Measurements from ENCODE around the gene TLR10. TPM values are rescaled to one million over a fixed set of nuclear protein-coding genes. Genes with fewer than 3 reads are reported as not detected.

TLR10 gene
- total RNA-seq, 4 donors from 2014 or later = 0.09 to 0.38 (median 0.38) TPM; not detected in 1

- no peak for TF ChIP-seq POLR2A (IDR thresholded peaks at IDR 0.05)
- TF ChIP-seq CTCF (IDR thresholded peaks at IDR 0.05) = no peak
- DNase-seq = no peak
- intact Hi-C loops (cut with DNase I) = no loop called here
These were observed 33.5 kb downstream of the TLR10 start for GRCh38 chr4:38749336-38749735.

GRCh38 chr4:38747629-38748028 is 35.2 kb downstream of the TLR10 start:
- TF ChIP-seq POLR2A (IDR thresholded peaks at IDR 0.05) (no peak), CTCF (IDR thresholded peaks at IDR 0.05) (no peak)
- Histone ChIP-seq H3K27ac (no peak overlapping the region), H3K4me1 (peaks cover 0 to 12% (median 5%) of the 10 kb centered on the region in 3 donors), H3K36me3 (no peaks in the 10 kb centered on the region), H3K27me3 (no peaks in the 10 kb centered on the region), H3K9me3 (no peaks in the 10 kb centered on the region), H3K4me3 (no peak overlapping the region)
- intact Hi-C loops (cut with DNase I) = no loop called here
- no peak for DNase-seq

More at GRCh38 chr4:38749336-38749735, 33.5 kb downstream of the TLR10 start:
- Histone ChIP-seq H3K27ac (no peak overlapping the region), H3K4me3 (no peak overlapping the region), H3K27me3 (no peaks in the 10 kb centered on the region), H3K4me1 (peaks cover 0 to 23% (median 12%) of the 10 kb centered on the region in 3 donors), H3K36me3 (no peaks in the 10 kb centered on the region), H3K9me3 (no peaks in the 10 kb centered on the region)
- 73 to 80% methylated on average over 4 of the region's 4 CpGs for WGBS, 2 donors

GRCh38 chr4:38745881-38746280 is 36.9 kb downstream of the TLR10 start:
- Histone ChIP-seq H3K27me3 (no peaks in the 10 kb centered on the region), H3K4me3 (no peak overlapping the region), H3K9me3 (no peaks in the 10 kb centered on the region), H3K36me3 (no peaks in the 10 kb centered on the region), H3K4me1 (no peaks in the 10 kb centered on the region), H3K27ac (no peak overlapping the region)
- no peak for DNase-seq
- TF ChIP-seq POLR2A (IDR thresholded peaks at IDR 0.05) (no peak), CTCF (IDR thresholded peaks at IDR 0.05) (no peak)
- 92 to 94% methylated on average over 5 of the region's 5 CpGs for WGBS, 2 donors
- intact Hi-C loops (cut with DNase I) = no loop called here

GRCh38 chr4:38743866-38744265 is 38.9 kb downstream of the TLR10 start:
- Histone ChIP-seq H3K27ac (no peak overlapping the region), H3K36me3 (no peaks in the 10 kb centered on the region), H3K9me3 (no peaks in the 10 kb centered on the region), H3K4me1 (no peaks in the 10 kb centered on the region), H3K27me3 (no peaks in the 10 kb centered on the region), H3K4me3 (no peak overlapping the region)
- 77 to 88% methylated on average over 1 of the region's 1 CpG for WGBS, 2 donors
- no peak for DNase-seq
- intact Hi-C loops (cut with DNase I) = no loop called here
- TF ChIP-seq CTCF (IDR thresholded peaks at IDR 0.05) = no peak
- no peak for TF ChIP-seq POLR2A (IDR thresholded peaks at IDR 0.05)

GRCh38 chr4:38740303-38740702 is 42.5 kb downstream of the TLR10 start:
- WGBS, 2 donors = 46 to 62% methylated on average over 2 of the region's 2 CpGs
- H3K36me3 ChIP-seq = no peaks in the 10 kb centered on the region
- H3K27me3 ChIP-seq = no peaks in the 10 kb centered on the region
- no peak for DNase-seq
- TF ChIP-seq POLR2A (IDR thresholded peaks at IDR 0.05) (no peak), CTCF (IDR thresholded peaks at IDR 0.05) (no peak)
- H3K9me3 ChIP-seq = no peaks in the 10 kb centered on the region
- no peak overlapping the region for H3K27ac ChIP-seq
- intact Hi-C loops (cut with DNase I) = no loop called here
- peaks cover 0 to 7% (median 4%) of the 10 kb centered on the region in 3 donors for H3K4me1 ChIP-seq
- no peak overlapping the region for H3K4me3 ChIP-seq

Data from esophagus squamous epithelium (tissue), 5 donors.